A673 (cell line): ENCODE measurements around the gene ZSCAN16.

Experiments used
- EZH2 ChIP-seq: fragments of 200-600 bp; sonication (generic); IDR thresholded peaks from 2 replicates; pipeline ENCODE4 v1.6.1; 2017; ENCODE audit warnings: borderline replicate concordance, low read depth, mild to moderate bottlenecking, mixed read lengths, antibody characterized with exemption, low read length; ENCODE audit not compliant: poor library complexity, severe bottlenecking
- TF ChIP-seq, protein P1 (sequence below): fragments of 300-800, 200-600 bp; sonication (generic); conservative IDR thresholded peaks from 2 replicates; pipeline ENCODE4 v1.5.1; 2017; ENCODE audit warnings: low read depth, mild to moderate bottlenecking, antibody characterized with exemption, low read length, moderate library complexity, mixed read lengths

DNA sequence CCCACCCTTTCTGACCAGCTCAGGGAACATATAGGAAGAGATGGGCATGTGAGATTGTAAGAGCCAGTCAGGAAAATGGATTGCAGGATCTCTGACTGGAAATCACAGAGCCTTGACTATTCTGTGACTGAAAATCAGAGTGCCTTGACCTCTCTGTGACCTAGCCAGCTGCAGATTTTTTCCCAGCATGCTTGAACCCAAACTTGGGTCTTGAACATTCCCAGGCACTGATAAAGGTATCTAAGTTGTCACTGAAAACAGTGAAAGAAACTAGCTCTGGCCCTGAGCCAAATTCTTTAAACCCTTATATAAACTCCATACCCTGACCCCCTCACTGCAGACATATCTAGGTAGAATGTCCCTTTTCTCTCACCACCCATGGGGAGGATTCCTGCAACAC, 46.4 kb upstream of the ZSCAN16 start:
- TF ChIP-seq, protein P1, sequence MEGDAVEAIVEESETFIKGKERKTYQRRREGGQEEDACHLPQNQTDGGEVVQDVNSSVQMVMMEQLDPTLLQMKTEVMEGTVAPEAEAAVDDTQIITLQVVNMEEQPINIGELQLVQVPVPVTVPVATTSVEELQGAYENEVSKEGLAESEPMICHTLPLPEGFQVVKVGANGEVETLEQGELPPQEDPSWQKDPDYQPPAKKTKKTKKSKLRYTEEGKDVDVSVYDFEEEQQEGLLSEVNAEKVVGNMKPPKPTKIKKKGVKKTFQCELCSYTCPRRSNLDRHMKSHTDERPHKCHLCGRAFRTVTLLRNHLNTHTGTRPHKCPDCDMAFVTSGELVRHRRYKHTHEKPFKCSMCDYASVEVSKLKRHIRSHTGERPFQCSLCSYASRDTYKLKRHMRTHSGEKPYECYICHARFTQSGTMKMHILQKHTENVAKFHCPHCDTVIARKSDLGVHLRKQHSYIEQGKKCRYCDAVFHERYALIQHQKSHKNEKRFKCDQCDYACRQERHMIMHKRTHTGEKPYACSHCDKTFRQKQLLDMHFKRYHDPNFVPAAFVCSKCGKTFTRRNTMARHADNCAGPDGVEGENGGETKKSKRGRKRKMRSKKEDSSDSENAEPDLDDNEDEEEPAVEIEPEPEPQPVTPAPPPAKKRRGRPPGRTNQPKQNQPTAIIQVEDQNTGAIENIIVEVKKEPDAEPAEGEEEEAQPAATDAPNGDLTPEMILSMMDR: no peak
- TF ChIP-seq EZH2: no peak
